Parathyroid adenoma (tissue), 2 donors: ENCODE data around the gene BUD31.
A peak's percentile ranks its signal among the peaks of the same experiment; 100 is the strongest.
"Not testable (repeated sequence)": the region's sequence is repeated elsewhere in the genome, so short reads cannot be mapped to it uniquely, and the experiment has no call there.

Source experiments
- H2AFZ ChIP-seq: fragments of 300-600 bp; sonication (generic); one replicate; pipeline ENCODE4 v1.7.0; 2017; ENCODE audit warnings: antibody characterized with exemption, mild to moderate bottlenecking
- H3K27ac ChIP-seq: fragments of 300-600 bp; sonication (generic); one replicate; pipeline ENCODE4 v1.7.0; 2017
- H3K27me3 ChIP-seq: fragments of 300-600 bp; sonication (generic); one replicate; pipeline ENCODE4 v1.7.0; 2017; ENCODE audit warnings: low read length; ENCODE audit not compliant: control insufficient read depth, insufficient read depth
- H3K36me3 ChIP-seq: fragments of 300-600 bp; sonication (generic); one replicate; pipeline ENCODE4 v1.7.0; 2017; ENCODE audit warnings: low read length; ENCODE audit not compliant: control insufficient read depth, insufficient read depth
- H3K4me1 ChIP-seq: fragments of 300-600 bp; sonication (generic); one replicate; pipeline ENCODE4 v1.7.0; 2017; ENCODE audit warnings: control low read depth
- H3K4me2 ChIP-seq: fragments of 300-600 bp; sonication (generic); one replicate; pipeline ENCODE4 v1.7.0; 2017; ENCODE audit warnings: low read length
- H3K4me3 ChIP-seq: fragments of 300-600 bp; sonication (generic); one replicate; pipeline ENCODE4 v1.7.0; 2017; ENCODE audit warnings: low read depth, low read length
- H3K79me2 ChIP-seq: fragments of 300-600 bp; sonication (generic); one replicate; pipeline ENCODE4 v1.7.0; 2017; ENCODE audit warnings: control low read depth
- H3K9ac ChIP-seq: fragments of 300-600 bp; sonication (generic); one replicate; pipeline ENCODE4 v1.7.0; 2017; ENCODE audit warnings: mild to moderate bottlenecking
- H3K9me3 ChIP-seq: fragments of 300-600 bp; sonication (generic); one replicate; pipeline ENCODE4 v1.7.0; 2017; ENCODE audit warnings: low read length; ENCODE audit not compliant: control insufficient read depth
- TF ChIP-seq, protein P1 (sequence below): fragments of 300-600 bp; sonication (generic); IDR thresholded peaks from one replicate; pipeline ENCODE4 v1.7.0; 2017; ENCODE audit warnings: antibody characterized with exemption, mild to moderate bottlenecking
- donor health status: primary hyperparathyroidism.

BUD31 gene

DNA sequence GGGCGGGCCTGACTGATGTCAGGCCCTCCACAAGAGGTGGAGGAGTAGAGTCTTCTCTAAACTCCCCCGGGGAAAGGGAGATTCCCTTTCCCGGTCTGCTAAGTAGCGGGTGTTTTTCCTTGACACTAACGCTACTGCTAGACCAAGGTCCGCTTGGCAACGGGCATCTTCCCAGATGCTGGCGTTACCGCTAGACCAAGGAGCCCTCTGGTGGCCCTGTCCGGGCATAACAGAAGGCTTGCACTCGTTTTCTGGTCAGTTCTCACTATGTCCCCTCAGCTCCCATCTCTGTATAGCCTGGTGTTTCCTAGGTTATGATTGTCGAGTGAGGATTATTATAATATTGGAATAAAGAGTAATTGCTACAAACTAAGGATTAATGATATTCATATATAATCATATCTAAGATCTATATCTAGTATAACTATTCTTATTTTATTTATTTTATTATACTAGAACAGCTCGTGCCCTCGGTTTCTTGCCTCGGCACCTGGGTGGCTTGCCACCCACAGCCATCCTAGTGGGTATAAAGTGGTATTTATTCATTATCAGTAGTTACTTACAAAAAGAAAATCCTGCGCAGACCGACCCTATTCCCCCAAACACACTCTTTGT lies 6.9 kb downstream of the BUD31 start:
- not testable (repeated sequence) for H3K4me1 ChIP-seq

DNA sequence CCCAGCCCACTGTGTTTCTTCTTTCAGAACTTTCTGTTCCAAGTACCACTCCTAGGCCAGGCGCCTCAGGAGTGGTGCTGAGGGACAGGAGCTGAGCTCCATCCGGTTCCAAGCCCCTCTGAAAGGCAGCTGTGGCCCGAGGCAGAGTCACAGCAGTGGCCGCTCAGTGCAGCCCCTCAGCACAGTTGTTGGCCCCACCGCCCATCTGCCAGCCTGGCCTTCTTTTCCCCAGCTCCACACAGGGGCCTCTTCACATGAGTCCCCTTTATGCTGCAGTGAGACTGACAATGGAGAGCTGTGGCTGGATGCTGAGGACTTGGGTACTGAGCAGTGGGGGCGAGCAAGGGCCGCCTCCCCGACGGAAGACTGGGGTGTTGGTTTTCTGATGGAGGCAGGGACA lies 9.5 kb downstream of the BUD31 start:
- Histone ChIP-seq H3K36me3 (no peaks in the 10 kb centered on the region), H3K79me2 (peaks cover 12% of the 10 kb centered on the region), H2AFZ (no peak overlapping the region), H3K27me3 (no peaks in the 10 kb centered on the region), H3K4me2 (no peak overlapping the region), H3K9ac (no peak overlapping the region), H3K4me3 (no peak overlapping the region), H3K27ac (no peak overlapping the region), H3K9me3 (no peaks in the 10 kb centered on the region), H3K4me1 (no peaks in the 10 kb centered on the region)
- TF ChIP-seq, protein P1, sequence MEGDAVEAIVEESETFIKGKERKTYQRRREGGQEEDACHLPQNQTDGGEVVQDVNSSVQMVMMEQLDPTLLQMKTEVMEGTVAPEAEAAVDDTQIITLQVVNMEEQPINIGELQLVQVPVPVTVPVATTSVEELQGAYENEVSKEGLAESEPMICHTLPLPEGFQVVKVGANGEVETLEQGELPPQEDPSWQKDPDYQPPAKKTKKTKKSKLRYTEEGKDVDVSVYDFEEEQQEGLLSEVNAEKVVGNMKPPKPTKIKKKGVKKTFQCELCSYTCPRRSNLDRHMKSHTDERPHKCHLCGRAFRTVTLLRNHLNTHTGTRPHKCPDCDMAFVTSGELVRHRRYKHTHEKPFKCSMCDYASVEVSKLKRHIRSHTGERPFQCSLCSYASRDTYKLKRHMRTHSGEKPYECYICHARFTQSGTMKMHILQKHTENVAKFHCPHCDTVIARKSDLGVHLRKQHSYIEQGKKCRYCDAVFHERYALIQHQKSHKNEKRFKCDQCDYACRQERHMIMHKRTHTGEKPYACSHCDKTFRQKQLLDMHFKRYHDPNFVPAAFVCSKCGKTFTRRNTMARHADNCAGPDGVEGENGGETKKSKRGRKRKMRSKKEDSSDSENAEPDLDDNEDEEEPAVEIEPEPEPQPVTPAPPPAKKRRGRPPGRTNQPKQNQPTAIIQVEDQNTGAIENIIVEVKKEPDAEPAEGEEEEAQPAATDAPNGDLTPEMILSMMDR = no peak

More for the DNA sequence above, 6.9 kb downstream of the BUD31 start:
- TF ChIP-seq, protein P1 = peak; percentile 59
- H3K4me3 ChIP-seq, H2AFZ ChIP-seq, H3K27me3 ChIP-seq, H3K36me3 ChIP-seq, H3K27ac ChIP-seq, H3K9me3 ChIP-seq, H3K9ac ChIP-seq, H3K4me2 ChIP-seq: not testable (repeated sequence)
- peaks cover 15% of the 10 kb centered on the region for H3K79me2 ChIP-seq

DNA sequence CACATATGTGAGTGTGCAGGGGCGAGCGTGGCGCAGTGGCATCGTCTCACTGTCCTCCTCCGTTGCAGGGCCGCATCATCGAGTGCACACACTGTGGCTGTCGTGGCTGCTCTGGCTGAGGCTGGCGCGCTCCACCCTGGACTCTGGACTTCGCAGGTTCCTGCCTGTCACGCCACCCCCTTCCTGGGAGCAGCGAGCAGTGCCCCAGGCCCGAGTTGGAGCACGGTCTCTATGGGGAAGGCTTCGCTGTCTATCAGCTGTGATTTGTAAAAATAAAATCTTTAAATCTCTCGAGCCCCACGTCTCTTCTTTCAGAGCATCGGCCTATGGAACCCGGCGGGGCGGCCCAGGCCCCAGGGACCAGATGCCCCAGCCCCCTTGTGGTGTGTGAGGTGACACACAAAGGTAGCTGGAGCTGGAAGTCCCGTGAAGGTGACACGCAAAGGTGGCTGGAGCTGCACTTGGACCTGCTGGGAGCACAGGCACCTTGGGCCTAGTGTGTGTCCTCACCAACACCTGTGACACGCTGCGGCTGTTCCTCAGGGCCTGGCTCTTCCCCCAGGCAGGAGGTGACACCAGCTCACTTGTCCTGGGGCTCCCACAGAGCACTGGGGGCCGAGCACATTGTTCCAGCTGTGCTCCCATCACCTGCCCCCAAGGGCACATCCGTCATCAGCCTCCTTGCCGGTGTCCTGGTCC lies 10.7 kb downstream of the BUD31 start:
- Histone ChIP-seq H3K36me3 (no peaks in the 10 kb centered on the region), H3K4me3 (no peak overlapping the region), H3K27ac (no peak overlapping the region), H2AFZ (no peak overlapping the region), H3K9me3 (no peaks in the 10 kb centered on the region), H3K4me1 (no peaks in the 10 kb centered on the region), H3K4me2 (no peak overlapping the region), H3K27me3 (no peaks in the 10 kb centered on the region), H3K79me2 (peaks cover 12% of the 10 kb centered on the region), H3K9ac (no peak overlapping the region)
- TF ChIP-seq, protein P1 = no peak

DNA sequence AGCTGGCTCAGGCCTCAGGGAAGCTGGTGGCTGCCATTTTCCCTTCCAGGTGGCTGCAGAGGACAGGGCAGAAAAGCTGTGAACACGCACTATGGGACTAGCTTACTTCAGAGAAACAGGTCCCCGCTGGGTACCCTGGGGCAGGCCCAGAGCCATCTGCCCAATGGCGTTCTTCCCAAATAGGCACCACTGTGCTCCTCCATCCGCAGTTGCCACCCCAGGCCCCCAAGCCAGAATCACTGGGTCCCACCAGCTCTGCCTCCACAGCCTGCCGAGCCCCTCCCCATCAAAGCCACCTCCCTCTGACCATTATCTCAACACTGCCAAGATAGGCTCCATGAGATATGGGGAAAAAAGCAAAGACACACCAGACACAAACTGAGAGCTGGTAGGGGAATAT lies 11.4 kb downstream of the BUD31 start:
- no peaks in the 10 kb centered on the region for H3K9me3 ChIP-seq
- no peak overlapping the region for H3K4me3 ChIP-seq
- no peaks in the 10 kb centered on the region for H3K36me3 ChIP-seq
- H3K27me3 ChIP-seq = no peaks in the 10 kb centered on the region
- H3K27ac ChIP-seq = no peak overlapping the region
- TF ChIP-seq, protein P1 = no peak
- no peaks in the 10 kb centered on the region for H3K4me1 ChIP-seq
- no peak overlapping the region for H2AFZ ChIP-seq
- no peak overlapping the region for H3K9ac ChIP-seq
- no peak overlapping the region for H3K4me2 ChIP-seq
- H3K79me2 ChIP-seq = peaks cover 10% of the 10 kb centered on the region

DNA sequence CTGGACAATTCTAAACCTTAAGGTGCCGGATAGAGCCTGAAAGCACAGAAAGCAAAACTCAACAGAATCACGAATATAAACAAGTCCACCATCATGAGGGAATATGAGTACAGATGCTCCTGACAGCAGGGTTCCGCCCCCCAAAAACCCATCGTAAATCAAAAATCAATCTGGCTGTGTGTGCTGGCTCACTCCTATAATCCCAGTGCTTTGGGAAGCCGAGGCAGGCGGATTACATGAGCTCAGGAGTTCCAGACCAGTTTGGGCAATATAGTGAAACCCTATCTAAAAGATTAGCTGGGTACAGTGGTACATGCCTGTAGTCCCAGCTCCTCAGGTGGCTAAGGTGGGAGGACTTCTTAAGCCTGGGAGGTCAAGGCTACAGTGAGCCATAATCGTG lies 12.2 kb downstream of the BUD31 start:
- Histone ChIP-seq H3K9ac (no peak overlapping the region), H3K4me1 (no peaks in the 10 kb centered on the region), H2AFZ (no peak overlapping the region), H3K79me2 (peaks cover 7% of the 10 kb centered on the region), H3K36me3 (no peaks in the 10 kb centered on the region), H3K27ac (no peak overlapping the region), H3K4me3 (no peak overlapping the region), H3K4me2 (no peak overlapping the region), H3K27me3 (no peaks in the 10 kb centered on the region), H3K9me3 (no peaks in the 10 kb centered on the region)
- TF ChIP-seq, protein P1 = no peak
